ENCODE data around the gene CLTA.

GRCh38 chr9:36149197-36149596, 41.5 kb upstream of the CLTA start:
- TF ChIP-seq CTCF (conservative IDR thresholded peaks at IDR 0.05) (no peak), ZFX (IDR thresholded peaks at IDR 0.05) (no peak)
